K562 (cell line): ENCODE data around the gene HSF2. TPM values are rescaled to one million over a fixed set of nuclear protein-coding genes. Genes with fewer than 3 reads are reported as not detected.

ENCODE experiments used
- ARID3B ChIP-seq: fragments of 250-450 bp; sonication (Bioruptor Pico); IDR thresholded peaks from 2 replicates; pipeline ENCODE4 v1.4.0; 2020; ENCODE audit warnings: borderline replicate concordance
- CXXC5 ChIP-seq: fragments of 250-450 bp; sonication (Bioruptor Pico); IDR thresholded peaks from 2 replicates; pipeline ENCODE4 v1.8.0; 2022; ENCODE audit warnings: inconsistent platforms, mild to moderate bottlenecking, moderate library complexity
- ETV5 ChIP-seq: sonication (generic); formaldehyde crosslinking; IDR thresholded peaks from 2 replicates; pipeline ENCODE4 v1.4.0; 2020; ENCODE audit warnings: low read depth, mild to moderate bottlenecking, missing genetic modification reagents
- ILF3 ChIP-seq: fragments of 450-650 bp; IDR thresholded peaks from 2 replicates; pipeline ENCODE4 v1.6.1; 2018; ENCODE audit warnings: antibody characterized with exemption, mild to moderate bottlenecking, moderate library complexity, borderline replicate concordance
- POLR2AphosphoS5 ChIP-seq: IDR thresholded peaks from 2 replicates; pipeline ENCODE4 v1.6.1; 2011; ENCODE audit warnings: mild to moderate bottlenecking, low read depth, low read length, moderate library complexity; ENCODE audit not compliant: control insufficient read depth, insufficient read depth
- PRDM10 ChIP-seq: fragments of 450-650 bp; IDR thresholded peaks from 2 replicates; pipeline ENCODE4 v1.6.1; 2018; ENCODE audit not compliant: partially characterized antibody
- UBTF ChIP-seq, 2 experiments: IDR thresholded peaks; 2 replicates each; pipeline ENCODE4 v1.6.1; 2012; ENCODE audit warnings: improper control_type of control experiment in 2 of 2, low read depth in 2 of 2, low read length in 2 of 2, borderline replicate concordance in 1 of 2
- ZMIZ1 ChIP-seq, 2 experiments: fragments of 150-350 bp in 1 of 2; IDR thresholded peaks; 2 replicates each; pipeline ENCODE4 v1.6.1; 2012 to 2016; ENCODE audit warnings: low read depth in 2 of 2, low read length in 2 of 2, mild to moderate bottlenecking in 1 of 2, moderate library complexity in 1 of 2
- ZNF592 ChIP-seq: fragments of 450-650 bp; IDR thresholded peaks from 2 replicates; pipeline ENCODE4 v1.6.1; 2017; ENCODE audit warnings: antibody characterized with exemption, mild to moderate bottlenecking
- polyA plus RNA-seq, 8 experiments: library from polyadenylated mRNA; depleted of rRNA in 4 of 8; stranded (reverse) in 5 of 8; unstranded in 3 of 8; fragments of >200 nt; fragmentation: Nextera tagmentation in 2 of 8; fragmentation: Illumina TruSeq in 1 of 8; extraction: Ambion mirVana in 2 of 8; extraction: Trizol in 1 of 8; gene quantifications; 2 replicates each; pipeline versions ENCODE4 v1.2.1 to v1.2.3, GENCODE V29; 2011 to 2014; ENCODE audit warnings: inconsistent platforms in 1 of 8, missing spikeins in 1 of 8
- total RNA-seq, 7 experiments: library from RNA; depleted of rRNA in 6 of 7; stranded (reverse); fragments of >200 nt in 6 of 7; fragmentation: Illumina TruSeq in 2 of 7; extraction: Trizol in 2 of 7; gene quantifications; 2 replicates each; pipeline versions ENCODE4 v1.2.1 to v1.2.3, GENCODE V29; 2011 to 2021; ENCODE audit warnings: low replicate concordance in 1 of 7

HSF2 gene
- total and polyA plus RNA-seq, 9 of the 15 experiments (the other 6 are each of a cell fraction or from before 2014, with no cell fraction given), result 19.1 to 73.1 (median 29.2) TPM

GRCh38 chr6:122399348-122400120, at the start of gene HSF2 (continued):
- TF ChIP-seq ZMIZ1 (IDR thresholded peaks at IDR 0.05; ENCODE audit: low read depth in 2 of 2, low read length in 2 of 2) (0 out of 4 replicates have a peak, but pooled peaks of 1 of the 2 experiments have one; percentile 48), ETV5 (CRISPR knock-in tag) (no peak), UBTF (IDR thresholded peaks at IDR 0.05; ENCODE audit: borderline replicate concordance in 1 of 2, low read depth in 2 of 2, low read length in 2 of 2) (no peak), CXXC5 (CRISPR knock-in tag) (peak; percentile 86), ARID3B (no peak), POLR2AphosphoS5 (peak; percentile 65), ILF3 (no peak), PRDM10 (peak; percentile 73), ZNF592 (no peak)
